Measurements from ENCODE around the gene CAPN3. TPM values are rescaled to one million over a fixed set of nuclear protein-coding genes. Genes with fewer than 3 reads are reported as not detected.

CAPN3 gene
- total and polyA plus RNA-seq, 2 experiments from 2014 or later: 15.6 to 18.4 TPM

DNA sequence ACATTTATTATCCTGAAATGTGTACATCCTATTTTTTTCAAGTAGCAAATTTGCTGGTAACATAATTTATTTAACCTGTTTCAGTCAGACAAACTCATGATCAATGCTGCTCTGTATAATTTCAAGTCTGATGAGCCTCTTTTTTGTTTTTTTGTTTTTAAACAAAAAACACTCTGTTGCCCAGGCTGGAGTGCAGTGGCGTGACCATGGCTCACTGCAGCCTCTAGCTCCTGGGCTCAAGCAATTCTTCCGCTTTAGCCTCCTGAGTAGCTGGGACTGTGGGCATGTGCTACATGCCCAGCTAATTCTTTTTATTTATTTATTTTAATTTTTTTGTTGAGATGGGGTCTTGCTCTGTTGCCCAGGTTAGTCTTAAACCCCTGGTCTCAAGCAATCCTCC is 40.1 kb upstream of the CAPN3 start:
- no peak overlapping the region for H2AFZ ChIP-seq
- H3K9me2 ChIP-seq (replicated peaks; ENCODE audit: insufficient read depth): no peaks in the 10 kb centered on the region
- no peak overlapping the region for H3K4me2 ChIP-seq
- H3K27me3 ChIP-seq: no peaks in the 10 kb centered on the region
- no peak for DNase-seq (ENCODE audit: low spot score)
- no peaks in the 10 kb centered on the region for H3K36me3 ChIP-seq (replicated peaks; ENCODE audit: insufficient read depth, low read depth)
- H3K27ac ChIP-seq: no peak overlapping the region
- TF ChIP-seq EZH2phosphoT487 (IDR thresholded peaks at IDR 0.05; ENCODE audit: low read depth, severe bottlenecking, unreplicated experiment): no peak
- TF ChIP-seq, protein P1, sequence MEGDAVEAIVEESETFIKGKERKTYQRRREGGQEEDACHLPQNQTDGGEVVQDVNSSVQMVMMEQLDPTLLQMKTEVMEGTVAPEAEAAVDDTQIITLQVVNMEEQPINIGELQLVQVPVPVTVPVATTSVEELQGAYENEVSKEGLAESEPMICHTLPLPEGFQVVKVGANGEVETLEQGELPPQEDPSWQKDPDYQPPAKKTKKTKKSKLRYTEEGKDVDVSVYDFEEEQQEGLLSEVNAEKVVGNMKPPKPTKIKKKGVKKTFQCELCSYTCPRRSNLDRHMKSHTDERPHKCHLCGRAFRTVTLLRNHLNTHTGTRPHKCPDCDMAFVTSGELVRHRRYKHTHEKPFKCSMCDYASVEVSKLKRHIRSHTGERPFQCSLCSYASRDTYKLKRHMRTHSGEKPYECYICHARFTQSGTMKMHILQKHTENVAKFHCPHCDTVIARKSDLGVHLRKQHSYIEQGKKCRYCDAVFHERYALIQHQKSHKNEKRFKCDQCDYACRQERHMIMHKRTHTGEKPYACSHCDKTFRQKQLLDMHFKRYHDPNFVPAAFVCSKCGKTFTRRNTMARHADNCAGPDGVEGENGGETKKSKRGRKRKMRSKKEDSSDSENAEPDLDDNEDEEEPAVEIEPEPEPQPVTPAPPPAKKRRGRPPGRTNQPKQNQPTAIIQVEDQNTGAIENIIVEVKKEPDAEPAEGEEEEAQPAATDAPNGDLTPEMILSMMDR (IDR thresholded peaks at IDR 0.05; ENCODE audit: poor library complexity): no peak
- no peak for TF ChIP-seq EZH2 (IDR thresholded peaks at IDR 0.05; ENCODE audit: borderline replicate concordance)
- H3K4me1 ChIP-seq (ENCODE audit: insufficient read depth): no peaks in the 10 kb centered on the region
- H4K20me1 ChIP-seq (ENCODE audit: insufficient read depth, poor library complexity, severe bottlenecking): no peaks in the 10 kb centered on the region
- no peaks in the 10 kb centered on the region for H3K79me2 ChIP-seq
- H3K4me3 ChIP-seq: no peak overlapping the region
- WGBS (ENCODE audit: low lambda C conversion rate, missing lambda C conversion rate): 98% methylated on average over 2 of the region's 2 CpGs
- H3K9me3 ChIP-seq (ENCODE audit: low read depth): no peaks in the 10 kb centered on the region

DNA sequence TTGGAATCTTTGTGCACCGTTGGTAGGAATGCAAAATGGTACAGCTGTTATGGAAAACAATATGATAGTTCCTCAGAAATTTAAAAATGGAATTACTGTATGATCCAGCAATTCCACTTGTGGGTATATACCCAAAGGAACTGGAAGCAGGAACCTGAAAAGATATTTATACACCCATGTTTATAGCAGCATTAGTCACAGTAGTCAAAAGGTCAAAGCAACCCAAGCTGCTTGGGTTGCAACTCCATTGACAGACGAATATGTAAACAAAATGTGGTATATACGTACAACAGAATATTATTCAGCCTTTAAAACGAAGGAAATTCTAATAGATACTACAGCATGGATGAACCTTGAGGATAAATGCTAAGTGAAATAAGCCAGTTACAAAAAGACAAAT is 35.0 kb upstream of the CAPN3 start:
- no peaks in the 10 kb centered on the region for H3K79me2 ChIP-seq
- TF ChIP-seq, protein P1 (IDR thresholded peaks at IDR 0.05; ENCODE audit: poor library complexity): no peak
- TF ChIP-seq EZH2phosphoT487 (IDR thresholded peaks at IDR 0.05; ENCODE audit: low read depth, severe bottlenecking, unreplicated experiment) (no peak), EZH2 (IDR thresholded peaks at IDR 0.05; ENCODE audit: borderline replicate concordance) (no peak)
- no peaks in the 10 kb centered on the region for H4K20me1 ChIP-seq (ENCODE audit: insufficient read depth, poor library complexity, severe bottlenecking)
- no peaks in the 10 kb centered on the region for H3K4me1 ChIP-seq (ENCODE audit: insufficient read depth)
- H3K27ac ChIP-seq: no peak overlapping the region
- 80% methylated on average over 4 of the region's 4 CpGs for WGBS (ENCODE audit: low lambda C conversion rate, missing lambda C conversion rate)
- H3K4me2 ChIP-seq: no peak overlapping the region
- no peak overlapping the region for H2AFZ ChIP-seq
- H3K27me3 ChIP-seq: no peaks in the 10 kb centered on the region
- H3K9me2 ChIP-seq (replicated peaks; ENCODE audit: insufficient read depth): no peaks in the 10 kb centered on the region
- no peaks in the 10 kb centered on the region for H3K9me3 ChIP-seq (ENCODE audit: low read depth)
- H3K4me3 ChIP-seq: no peak overlapping the region
- no peak for DNase-seq (ENCODE audit: low spot score)
- no peaks in the 10 kb centered on the region for H3K36me3 ChIP-seq (replicated peaks; ENCODE audit: insufficient read depth, low read depth)

DNA sequence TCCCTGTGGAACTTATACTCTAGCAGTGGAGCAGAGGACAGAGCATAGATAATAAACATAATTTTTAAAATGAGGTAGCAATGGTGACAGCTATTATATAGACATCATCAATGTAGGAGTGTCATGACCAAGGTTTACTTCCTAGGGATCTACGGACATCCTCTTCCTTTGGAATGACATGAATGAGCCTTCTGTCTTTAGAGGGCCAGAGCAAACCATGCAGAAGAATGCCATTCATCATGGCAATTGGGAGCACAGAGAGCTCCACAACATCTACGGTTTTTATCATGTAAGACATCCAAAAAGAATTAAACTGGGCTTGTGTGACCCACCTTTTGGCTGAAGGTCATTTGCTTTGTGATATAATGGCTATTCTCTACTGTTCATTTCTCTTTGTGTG is 30.1 kb upstream of the CAPN3 start:
- DNase-seq (ENCODE audit: low spot score): no peak
- Histone ChIP-seq H3K4me3 (no peak overlapping the region), H3K9me2 (replicated peaks; ENCODE audit: insufficient read depth) (no peaks in the 10 kb centered on the region), H3K36me3 (replicated peaks; ENCODE audit: insufficient read depth, low read depth) (no peaks in the 10 kb centered on the region), H3K4me1 (ENCODE audit: insufficient read depth) (no peaks in the 10 kb centered on the region), H4K20me1 (ENCODE audit: insufficient read depth, poor library complexity, severe bottlenecking) (no peaks in the 10 kb centered on the region), H3K27me3 (no peaks in the 10 kb centered on the region), H3K9me3 (ENCODE audit: low read depth) (no peaks in the 10 kb centered on the region), H3K4me2 (no peak overlapping the region), H3K79me2 (no peaks in the 10 kb centered on the region), H3K27ac (no peak overlapping the region), H2AFZ (no peak overlapping the region)
- WGBS (ENCODE audit: low lambda C conversion rate, missing lambda C conversion rate): 81% methylated on average over 2 of the region's 2 CpGs
- TF ChIP-seq EZH2phosphoT487 (IDR thresholded peaks at IDR 0.05; ENCODE audit: low read depth, severe bottlenecking, unreplicated experiment) (no peak), EZH2 (IDR thresholded peaks at IDR 0.05; ENCODE audit: borderline replicate concordance) (no peak)
- TF ChIP-seq, protein P1 (IDR thresholded peaks at IDR 0.05; ENCODE audit: poor library complexity): no peak

DNA sequence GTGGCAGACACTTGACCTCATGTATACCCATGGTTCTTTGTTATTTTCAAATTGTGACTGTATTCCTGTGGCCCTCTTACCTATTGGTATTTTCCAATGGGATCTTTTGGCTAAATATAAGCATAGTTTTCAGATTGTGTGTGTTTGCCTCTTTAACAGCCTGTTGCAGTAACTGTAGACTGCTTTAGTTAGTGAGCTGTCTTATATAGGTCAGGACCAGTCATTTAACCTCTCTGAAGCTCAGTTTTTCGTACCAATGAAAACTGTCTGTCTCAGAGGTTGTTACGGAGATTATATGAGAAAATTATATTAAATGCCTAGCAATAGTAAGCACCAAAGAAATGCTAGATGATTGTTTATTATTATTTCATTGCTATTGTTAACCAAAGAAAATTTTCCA is 29.3 kb upstream of the CAPN3 start:
- Histone ChIP-seq H3K4me1 (ENCODE audit: insufficient read depth) (no peaks in the 10 kb centered on the region), H3K36me3 (replicated peaks; ENCODE audit: insufficient read depth, low read depth) (no peaks in the 10 kb centered on the region), H3K9me3 (ENCODE audit: low read depth) (no peaks in the 10 kb centered on the region), H3K9me2 (replicated peaks; ENCODE audit: insufficient read depth) (no peaks in the 10 kb centered on the region), H3K27me3 (no peaks in the 10 kb centered on the region), H4K20me1 (ENCODE audit: insufficient read depth, poor library complexity, severe bottlenecking) (no peaks in the 10 kb centered on the region), H2AFZ (no peak overlapping the region), H3K79me2 (no peaks in the 10 kb centered on the region), H3K4me3 (no peak overlapping the region), H3K4me2 (no peak overlapping the region), H3K27ac (no peak overlapping the region)
- 77% methylated on average over 2 of the region's 2 CpGs for WGBS (ENCODE audit: low lambda C conversion rate, missing lambda C conversion rate)
- TF ChIP-seq EZH2 (IDR thresholded peaks at IDR 0.05; ENCODE audit: borderline replicate concordance) (no peak), EZH2phosphoT487 (IDR thresholded peaks at IDR 0.05; ENCODE audit: low read depth, severe bottlenecking, unreplicated experiment) (no peak)
- TF ChIP-seq, protein P1 (IDR thresholded peaks at IDR 0.05; ENCODE audit: poor library complexity): no peak
- DNase-seq (ENCODE audit: low spot score): no peak
